Omental fat pad (tissue), 4 donors: ENCODE results near the gene PLEKHF1. TPM values are rescaled to one million over a fixed set of nuclear protein-coding genes. Genes with fewer than 3 reads are reported as not detected.

Source experiments
- ATAC-seq: fragments of 150-250 bp; one replicate; pipeline ENCODE4 v1.9.1; 2016; ENCODE audit warnings: mild to moderate bottlenecking, moderate library complexity; ENCODE audit not compliant: low FRiP score
- DNase-seq: peaks from one replicate; pipeline ENCODE4 v3.0.0-alpha.2; 2019; ENCODE audit warnings: low spot score
- total RNA-seq, 4 donors: library from RNA; depleted of rRNA; stranded (reverse); fragments of >200 nt; gene quantifications; one replicate each; pipeline ENCODE4 v1.1.0, GENCODE V29; 2016
- TF ChIP-seq, protein P1 (sequence below), 3 donors: fragments of 450-650 bp; IDR thresholded peaks; one replicate each; pipeline ENCODE4 v1.5.1; 2016 to 2017; ENCODE audit warnings: antibody characterized with exemption in 3 of 3, mild to moderate bottlenecking in 3 of 3, moderate library complexity in 2 of 3

PLEKHF1 gene
- total RNA-seq, 4 donors from 2014 or later = 10.7 to 55.5 (median 21.5) TPM

DNA sequence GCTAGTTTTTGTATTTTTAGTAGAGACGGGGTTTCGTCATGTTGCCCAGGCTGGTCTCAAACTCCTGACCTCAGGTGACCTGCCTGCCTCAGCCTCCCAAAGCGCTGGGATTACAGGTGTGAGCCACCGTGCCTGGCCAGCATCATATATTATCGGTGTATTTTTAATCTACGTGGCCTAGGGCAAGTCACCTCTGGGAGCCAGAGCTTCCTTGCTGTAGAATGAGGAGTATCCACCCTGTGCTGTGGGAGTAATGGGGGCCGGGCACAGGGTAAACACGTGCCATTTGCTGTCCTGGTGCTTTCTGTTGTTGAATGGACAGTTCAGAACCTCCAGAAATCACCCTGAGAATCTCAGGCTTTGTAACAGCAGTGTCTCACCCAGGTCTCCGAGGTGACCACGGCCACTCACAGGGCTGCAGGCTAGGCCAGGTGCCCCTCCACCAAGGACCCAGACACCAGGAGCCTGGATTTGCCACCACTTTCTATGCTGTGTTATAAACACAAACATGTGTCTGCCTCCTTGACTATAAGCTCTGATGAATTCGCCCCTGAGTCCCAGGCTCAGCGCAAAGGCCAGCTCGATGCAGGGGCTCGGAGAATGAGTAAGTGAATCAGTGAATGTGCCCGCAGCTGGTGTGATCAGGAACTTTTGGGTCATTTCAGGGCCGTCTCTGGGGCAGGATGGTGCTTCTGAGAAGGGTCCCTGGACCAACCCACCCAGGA, 36.4 kb upstream of the PLEKHF1 start:
- ATAC-seq (no peak), DNase-seq (no peak)
- TF ChIP-seq, protein P1, sequence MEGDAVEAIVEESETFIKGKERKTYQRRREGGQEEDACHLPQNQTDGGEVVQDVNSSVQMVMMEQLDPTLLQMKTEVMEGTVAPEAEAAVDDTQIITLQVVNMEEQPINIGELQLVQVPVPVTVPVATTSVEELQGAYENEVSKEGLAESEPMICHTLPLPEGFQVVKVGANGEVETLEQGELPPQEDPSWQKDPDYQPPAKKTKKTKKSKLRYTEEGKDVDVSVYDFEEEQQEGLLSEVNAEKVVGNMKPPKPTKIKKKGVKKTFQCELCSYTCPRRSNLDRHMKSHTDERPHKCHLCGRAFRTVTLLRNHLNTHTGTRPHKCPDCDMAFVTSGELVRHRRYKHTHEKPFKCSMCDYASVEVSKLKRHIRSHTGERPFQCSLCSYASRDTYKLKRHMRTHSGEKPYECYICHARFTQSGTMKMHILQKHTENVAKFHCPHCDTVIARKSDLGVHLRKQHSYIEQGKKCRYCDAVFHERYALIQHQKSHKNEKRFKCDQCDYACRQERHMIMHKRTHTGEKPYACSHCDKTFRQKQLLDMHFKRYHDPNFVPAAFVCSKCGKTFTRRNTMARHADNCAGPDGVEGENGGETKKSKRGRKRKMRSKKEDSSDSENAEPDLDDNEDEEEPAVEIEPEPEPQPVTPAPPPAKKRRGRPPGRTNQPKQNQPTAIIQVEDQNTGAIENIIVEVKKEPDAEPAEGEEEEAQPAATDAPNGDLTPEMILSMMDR (IDR thresholded peaks at IDR 0.05) = no peak

DNA sequence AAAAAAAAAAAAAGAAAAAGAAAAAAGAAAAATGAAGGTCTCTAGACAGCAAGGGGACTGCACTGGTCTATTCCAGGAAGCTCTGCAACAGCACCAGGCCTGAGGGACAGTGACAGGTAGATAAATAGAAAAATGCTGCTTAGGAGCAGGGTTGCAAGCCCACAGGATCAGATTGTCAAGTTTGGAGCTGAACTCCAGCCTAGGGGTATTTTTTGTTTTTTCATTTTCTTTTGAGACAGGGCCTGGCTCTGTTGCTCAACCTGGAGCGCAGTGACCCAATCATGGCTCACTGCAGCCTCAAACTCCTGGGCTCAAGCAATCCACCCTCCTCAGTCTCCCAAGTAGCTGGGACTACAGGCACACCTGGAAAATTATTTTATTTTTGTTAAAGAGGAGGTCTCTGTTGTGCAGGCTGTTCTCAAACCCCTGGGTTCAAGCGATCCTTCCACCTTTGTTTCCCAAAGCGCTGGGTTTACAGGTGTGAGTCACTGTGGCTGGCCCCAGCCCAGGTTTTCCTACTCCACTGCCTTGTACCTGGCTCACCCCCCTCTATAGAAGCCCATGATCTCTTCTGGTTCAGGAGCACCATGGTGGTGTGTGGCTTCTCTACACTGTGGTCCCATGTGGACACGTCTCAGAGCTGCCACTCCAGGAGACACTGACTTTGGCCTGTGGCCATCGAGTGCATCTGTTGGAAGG, 35.3 kb upstream of the PLEKHF1 start:
- TF ChIP-seq, protein P1 (IDR thresholded peaks at IDR 0.05) = no peak

DNA sequence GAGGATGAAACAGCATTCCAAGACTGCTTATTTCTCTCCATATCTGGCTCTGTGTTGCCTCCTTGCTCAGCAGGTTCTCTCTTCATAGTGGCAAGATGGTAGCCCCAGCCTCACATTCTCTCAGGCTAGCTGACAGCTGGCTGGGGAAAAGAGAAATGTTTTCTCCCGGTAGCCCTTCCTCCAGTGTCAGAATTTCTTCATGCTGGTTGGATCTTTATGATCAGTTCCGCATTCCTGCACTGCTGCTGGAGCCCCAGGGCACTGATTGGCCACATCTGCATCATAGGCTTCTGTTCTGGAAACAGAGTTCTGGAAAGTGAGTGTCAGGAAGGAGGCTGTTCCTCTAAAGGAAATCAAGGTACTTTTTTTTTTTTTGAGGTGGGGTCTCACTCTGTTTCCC, 34.6 kb upstream of the PLEKHF1 start:
- DNase-seq (no peak), ATAC-seq (no peak)
- TF ChIP-seq, protein P1 (IDR thresholded peaks at IDR 0.05) = no peak

More for the DNA sequence above, 35.3 kb upstream of the PLEKHF1 start:
- ATAC-seq (no peak), DNase-seq (no peak)

DNA sequence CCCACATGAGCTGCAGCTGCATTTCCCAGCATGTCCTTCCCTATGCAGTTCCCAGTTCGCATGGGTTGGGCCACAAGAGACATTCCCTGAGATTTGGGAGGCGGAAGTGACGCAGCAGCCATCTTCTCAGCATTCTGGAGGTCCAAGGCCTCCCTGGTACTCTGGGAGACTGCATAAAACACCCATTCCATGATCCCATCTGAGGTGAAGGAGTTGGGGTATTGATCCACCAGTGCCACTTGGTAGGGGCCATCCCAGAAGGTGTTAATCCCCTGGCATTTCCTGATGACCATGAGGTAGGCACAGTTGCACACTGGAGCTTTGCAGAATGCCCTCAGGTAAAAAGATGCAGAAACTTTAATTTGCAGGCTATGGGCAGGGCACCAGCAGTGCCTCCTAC, 33.8 kb upstream of the PLEKHF1 start:
- ATAC-seq (no peak), DNase-seq (no peak)
- TF ChIP-seq, protein P1 (IDR thresholded peaks at IDR 0.05) = no peak

DNA sequence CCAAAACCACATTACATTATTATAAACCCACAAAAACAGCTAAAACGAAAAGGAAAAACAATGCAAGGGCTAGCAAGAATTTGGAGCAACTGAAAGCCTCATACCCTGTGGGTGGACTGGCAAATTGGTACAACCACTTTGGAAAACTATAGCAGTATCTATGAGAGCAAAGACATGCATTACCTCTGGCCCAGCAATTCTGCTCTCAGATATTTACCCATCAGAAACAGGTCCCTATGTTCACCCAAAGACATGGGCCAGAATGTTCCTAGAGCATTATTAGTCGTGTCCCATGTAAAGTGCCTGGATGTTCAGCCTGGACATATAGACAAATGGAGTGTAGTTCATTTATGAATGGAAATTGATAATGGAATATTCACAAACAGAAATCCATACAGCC, 31.3 kb upstream of the PLEKHF1 start:
- DNase-seq = no peak
- TF ChIP-seq, protein P1 (IDR thresholded peaks at IDR 0.05) = no peak
- ATAC-seq = no peak

DNA sequence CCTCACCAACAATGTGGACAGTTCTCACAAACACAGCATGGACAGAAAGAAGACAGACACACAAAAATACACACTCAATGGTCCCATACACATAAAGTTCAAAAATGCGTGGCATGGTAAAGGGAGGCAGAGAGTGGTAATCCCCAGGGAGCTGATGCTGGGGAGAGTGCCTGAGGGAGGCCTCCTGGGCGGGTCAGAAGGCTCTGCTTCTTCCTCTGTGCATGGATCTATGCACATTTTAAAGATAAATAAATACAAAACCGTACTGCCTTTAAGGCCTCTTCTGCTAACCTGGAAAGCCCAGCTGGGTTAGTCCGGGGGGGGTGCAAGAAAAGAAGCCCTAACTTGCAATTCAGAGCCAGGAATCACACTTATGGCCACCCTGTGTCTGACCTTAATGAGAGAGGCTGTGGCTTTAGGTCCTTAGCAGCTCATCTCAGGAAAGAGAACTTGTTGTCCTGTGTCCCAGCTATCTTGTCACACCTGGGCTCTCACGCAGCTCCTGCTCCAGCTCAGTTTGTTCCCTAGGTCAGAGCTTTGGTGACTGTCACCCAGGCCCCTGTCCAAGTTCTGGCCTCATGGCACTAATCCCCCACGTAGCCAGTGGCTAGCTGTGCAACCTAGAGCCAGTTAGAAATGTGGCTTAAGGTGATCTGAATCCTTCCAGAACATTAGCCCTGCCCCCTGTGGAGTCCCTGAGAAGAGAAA, 30.7 kb upstream of the PLEKHF1 start:
- TF ChIP-seq, protein P1 (IDR thresholded peaks at IDR 0.05) = no peak

More for the DNA sequence above, 30.7 kb upstream of the PLEKHF1 start:
- ATAC-seq = no peak
- no peak for DNase-seq
